HepG2 (cell line): Measurements from ENCODE around the gene GRIFIN. TPM values are rescaled to one million over a fixed set of nuclear protein-coding genes. Genes with fewer than 3 reads are reported as not detected.

Experiments
- ATAC-seq: fragments of 200-7000 bp; cut with Tn5 transposase; 3 replicates; pipeline ENCODE4 v1.9.1; 2020; ENCODE audit warnings: mild to moderate bottlenecking, moderate library complexity
- BruUV-seq: library from RNA; stranded (reverse); fragments of 400-500 nt; replicated peaks from 2 replicates; lab custom pipeline; 2021; lab: Mats Ljungman, UMichigan
- CTCF ChIA-PET: fragments of 300-600 bp; formaldehyde crosslinking; extraction: SDS; loops from one replicate; lab custom pipeline; 2021; ENCODE audit warnings: low total read pairs, inconsistent platforms, low intra/inter-chr PET ratio; lab: Yijun Ruan, JAX
- POLR2A ChIA-PET: fragments of 350-600 bp; sonication (Branson Sonifier 250); formaldehyde crosslinking; loops from one replicate; lab custom pipeline; 2020; ENCODE audit warnings: antibody characterized with exemption, inconsistent platforms; lab: Yijun Ruan, JAX
- DNase-seq: peaks from one replicate; pipeline ENCODE4 v3.0.0-alpha.2; 2015; ENCODE audit warnings: low spot score
- FAIRE-seq: peaks from 3 replicates; lab custom pipeline; 2011; peaks lifted over from hg19 to GRCh38; lab: Jason Lieb, UNC
- H2AFZ ChIP-seq: one replicate; pipeline ENCODE4 v1.6.1; 2011; ENCODE audit warnings: low read length, inconsistent platforms
- H3K27ac ChIP-seq: fragments of 300-600 bp; 3 replicates; pipeline ENCODE4 v1.8.0; 2011; ENCODE audit warnings: mixed run types, mild to moderate bottlenecking, mixed read lengths, low read length, inconsistent platforms; ENCODE audit not compliant: insufficient read depth; ENCODE audit errors: extremely low read length
- H3K27me3 ChIP-seq, 2 experiments: fragments of 200-600 bp in 1 of 2; 2 replicates in 1 of 2; 3 replicates in 1 of 2; pipeline versions ENCODE4 v1.6.0 to v1.8.0; 2011; ENCODE audit warnings: low read length in 2 of 2, mild to moderate bottlenecking in 2 of 2, moderate library complexity in 2 of 2, inconsistent platforms in 1 of 2; ENCODE audit not compliant: insufficient read depth in 2 of 2, control insufficient read depth in 1 of 2
- H3K36me3 ChIP-seq, 2 experiments: fragments of 200-600 bp in 1 of 2; replicated peaks in 1 of 2; 2 replicates in 1 of 2; 3 replicates in 1 of 2; pipeline versions ENCODE4 v1.5.1 to v1.8.0; 2011; ENCODE audit warnings: low read length in 2 of 2, inconsistent platforms in 1 of 2; ENCODE audit not compliant: insufficient read depth in 2 of 2, control insufficient read depth in 1 of 2
- H3K4me1 ChIP-seq: 2 replicates; pipeline ENCODE4 v1.5.1; 2012; ENCODE audit warnings: low read length, inconsistent platforms; ENCODE audit not compliant: insufficient read depth
- H3K4me2 ChIP-seq: 2 replicates; pipeline ENCODE4 v1.6.0; 2011; ENCODE audit warnings: low read depth, low read length, inconsistent platforms
- H3K4me3 ChIP-seq, 3 experiments: fragments of 200-600 bp in 1 of 3; sonication (generic), shearing (Covaris generic) in 1 of 3; replicated peaks in 1 of 3; 2 replicates each; pipeline ENCODE4 v1.5.1; 2011 to 2016; ENCODE audit warnings: low read length in 3 of 3, inconsistent platforms in 2 of 3, low read depth in 2 of 3, mild to moderate bottlenecking in 2 of 3, control low read depth in 1 of 3, mixed read lengths in 1 of 3; ENCODE audit not compliant: insufficient read depth in 1 of 3
- H3K79me2 ChIP-seq: one replicate; pipeline ENCODE4 v1.6.1; 2011; ENCODE audit warnings: low read length, inconsistent platforms; ENCODE audit not compliant: insufficient read depth
- H3K9ac ChIP-seq: 2 replicates; pipeline ENCODE4 v1.6.0; 2011; ENCODE audit warnings: mild to moderate bottlenecking, low read depth, low read length, inconsistent platforms; ENCODE audit not compliant: insufficient read depth
- H3K9me3 ChIP-seq: 2 replicates; pipeline ENCODE4 v1.5.1; 2012; ENCODE audit warnings: mild to moderate bottlenecking, low read length
- H4K20me1 ChIP-seq: 2 replicates; pipeline ENCODE4 v1.6.0; 2011; ENCODE audit warnings: inconsistent platforms, mild to moderate bottlenecking, low read length, moderate library complexity; ENCODE audit not compliant: insufficient read depth
- ASH2L ChIP-seq: fragments of 300-600, 200-600 bp; sonication (generic); IDR thresholded peaks from 2 replicates; pipeline ENCODE4 v1.7.0; 2017; ENCODE audit warnings: low read depth, mild to moderate bottlenecking, moderate library complexity, mixed read lengths, low read length; ENCODE audit not compliant: insufficient read length
- DPF2 ChIP-seq: sonication (generic); formaldehyde crosslinking; IDR thresholded peaks from 2 replicates; pipeline ENCODE4 v1.4.0; 2020; ENCODE audit warnings: mild to moderate bottlenecking, low read depth, missing genetic modification reagents, borderline replicate concordance
- GZF1 ChIP-seq: sonication (generic); formaldehyde crosslinking; IDR thresholded peaks from 2 replicates; pipeline ENCODE4 v1.5.1; 2020; ENCODE audit warnings: mild to moderate bottlenecking, missing genetic modification reagents
- IRF9 ChIP-seq: sonication (generic); formaldehyde crosslinking; IDR thresholded peaks from 2 replicates; pipeline ENCODE4 v1.8.0; 2022; ENCODE audit warnings: missing genetic modification reagents, mild to moderate bottlenecking, borderline replicate concordance
- KDM5A ChIP-seq: fragments of 200-600 bp; sonication (generic); IDR thresholded peaks from 2 replicates; pipeline ENCODE4 v1.7.0; 2018; ENCODE audit warnings: antibody characterized with exemption, mild to moderate bottlenecking, low read length, borderline replicate concordance
- U2AF2 ChIP-seq: fragments of 200-400 bp; formaldehyde crosslinking; IDR thresholded peaks from 2 replicates; pipeline ENCODE4 v1.6.1; 2017; ENCODE audit warnings: low read depth, mild to moderate bottlenecking, low read length
- ZBTB3 ChIP-seq: sonication (generic); formaldehyde crosslinking; IDR thresholded peaks from 2 replicates; pipeline ENCODE4 v1.4.0; 2020; ENCODE audit warnings: low read depth, mild to moderate bottlenecking, moderate library complexity, missing genetic modification reagents, borderline replicate concordance
- ZNF230 ChIP-seq: sonication (generic); formaldehyde crosslinking; IDR thresholded peaks from 2 replicates; pipeline ENCODE4 v1.4.0; 2020; ENCODE audit warnings: mild to moderate bottlenecking, missing genetic modification reagents
- ZNF484 ChIP-seq: sonication (generic); formaldehyde crosslinking; IDR thresholded peaks from 2 replicates; pipeline ENCODE4 v1.5.1; 2020; ENCODE audit warnings: mild to moderate bottlenecking, low read depth, missing genetic modification reagents, borderline replicate concordance
- ZNF572 ChIP-seq: sonication (generic); formaldehyde crosslinking; IDR thresholded peaks from 2 replicates; pipeline ENCODE4 v1.5.1; 2020; ENCODE audit warnings: mild to moderate bottlenecking, missing genetic modification reagents
- ZNF775 ChIP-seq: sonication (generic); formaldehyde crosslinking; IDR thresholded peaks from 2 replicates; pipeline ENCODE4 v1.4.0; 2020; ENCODE audit warnings: missing genetic modification reagents, mild to moderate bottlenecking, moderate library complexity, borderline replicate concordance
- ZNF878 ChIP-seq: sonication (generic); formaldehyde crosslinking; IDR thresholded peaks from 2 replicates; pipeline ENCODE4 v1.8.1; 2023; ENCODE audit warnings: mild to moderate bottlenecking, missing genetic modification reagents, moderate library complexity
- WGBS: methylation state at CpG from one replicate; pipeline ENCODE4 v1.1.6; 2017; ENCODE audit warnings: low lambda C conversion rate; 5-methylcytosine and 5-hydroxymethylcytosine counted together
- in situ Hi-C: cut with HindIII; loops from 2 replicates; pipeline ENCODE4 v1.10.0; 2017; ENCODE audit warnings: low pct_unique_long_range_greater_than_20kb; ENCODE audit not compliant: extremely low pct_ligation_motif_present
- intact Hi-C: fragments of 100-400 bp; cut with micrococcal nuclease; formaldehyde crosslinking; loops from one replicate; pipeline ENCODE4 v1.10.0; 2022; ENCODE audit not compliant: unreplicated experiment
- polyA plus RNA-seq, 8 experiments: library from polyadenylated mRNA; depleted of rRNA in 3 of 8; stranded (reverse) in 7 of 8; unstranded in 1 of 8; fragments of >200 nt; fragmentation: Illumina TruSeq in 4 of 8; extraction: Trizol in 4 of 8; gene quantifications; 2 replicates each; pipeline versions ENCODE4 v1.2.1 to v1.2.3, GENCODE V29; 2011 to 2016; ENCODE audit warnings: low read depth in 4 of 8, missing spikeins in 1 of 8, mixed read lengths in 1 of 8; ENCODE audit not compliant: insufficient read depth in 1 of 8
- total RNA-seq, 5 experiments: library from RNA; depleted of rRNA; stranded (reverse); fragments of >200 nt; fragmentation: Illumina TruSeq; extraction: Trizol; gene quantifications; 2 replicates each; pipeline ENCODE4 v1.2.3, GENCODE V29; 2016; ENCODE audit warnings: low read depth in 1 of 5

The GRIFIN gene
- total and polyA plus RNA-seq, 2 of the 13 experiments (the other 11 are each of a cell fraction or from before 2014, with no cell fraction given), result not detected

GRCh38 chr7:2483494-2483893, 7.3 kb upstream of the GRIFIN start:
- no peaks in the 10 kb centered on the region for H3K9me3 ChIP-seq
- ChIA-PET POLR2A (no interaction called here), CTCF (no interaction called here)
- H3K4me2 ChIP-seq, result no peak overlapping the region
- in situ Hi-C loops (no loop called here), intact Hi-C loops (no loop called here)
- no peak overlapping the region for H3K27ac ChIP-seq
- H4K20me1 ChIP-seq, result no peaks in the 10 kb centered on the region
- no TSS peak for BruUV-seq
- WGBS, result 20% methylated on average over 5 of the region's 5 CpGs
- H3K27me3 ChIP-seq, result peaks cover 11 to 46% of the 10 kb centered on the region in 2 experiments; a peak in 4 of 5 replicates
- no peak for ATAC-seq
- H3K9ac ChIP-seq, result no peak overlapping the region
- no peak for DNase-seq
- no peak for TF ChIP-seq ASH2L
- TF ChIP-seq U2AF2, result no peak
- no peak for TF ChIP-seq ZNF484 (CRISPR knock-in tag)
- TF ChIP-seq ZNF572 (CRISPR knock-in tag), result no peak
- no peak for TF ChIP-seq IRF9 (CRISPR knock-in tag)
- no peak for TF ChIP-seq ZNF230
- no peak for TF ChIP-seq ZNF775 (CRISPR knock-in tag)
- no peak for TF ChIP-seq GZF1 (CRISPR knock-in tag)
- TF ChIP-seq DPF2, result no peak
- TF ChIP-seq KDM5A, result no peak
- no peak for TF ChIP-seq ZBTB3 (CRISPR knock-in tag)
- TF ChIP-seq ZNF878 (CRISPR knock-in tag), result no peak
- H3K4me3 ChIP-seq, result no peak overlapping the region
- no peaks in the 10 kb centered on the region for H3K79me2 ChIP-seq
- peaks cover 8% of the 10 kb centered on the region for H3K4me1 ChIP-seq
- H2AFZ ChIP-seq, result no peak overlapping the region
- H3K36me3 ChIP-seq, result no peaks in the 10 kb centered on the region
- FAIRE-seq, result no peak
